Lower leg skin (tissue), 3 donors: ENCODE measurements around the gene FYCO1.

ENCODE experiments used
- POLR2A ChIP-seq, 2 donors: fragments of 450-650 bp; IDR thresholded peaks; one replicate each; pipeline ENCODE4 v1.6.1; 2016 to 2017; ENCODE audit warnings: antibody characterized with exemption in 2 of 2, mild to moderate bottlenecking in 1 of 2, moderate library complexity in 1 of 2
- TF ChIP-seq, protein P1 (sequence below), 3 donors: fragments of 450-650 bp; IDR thresholded peaks; one replicate each; pipeline ENCODE4 v1.5.1; 2016; ENCODE audit warnings: antibody characterized with exemption in 3 of 3, mild to moderate bottlenecking in 3 of 3, moderate library complexity in 2 of 3

DNA sequence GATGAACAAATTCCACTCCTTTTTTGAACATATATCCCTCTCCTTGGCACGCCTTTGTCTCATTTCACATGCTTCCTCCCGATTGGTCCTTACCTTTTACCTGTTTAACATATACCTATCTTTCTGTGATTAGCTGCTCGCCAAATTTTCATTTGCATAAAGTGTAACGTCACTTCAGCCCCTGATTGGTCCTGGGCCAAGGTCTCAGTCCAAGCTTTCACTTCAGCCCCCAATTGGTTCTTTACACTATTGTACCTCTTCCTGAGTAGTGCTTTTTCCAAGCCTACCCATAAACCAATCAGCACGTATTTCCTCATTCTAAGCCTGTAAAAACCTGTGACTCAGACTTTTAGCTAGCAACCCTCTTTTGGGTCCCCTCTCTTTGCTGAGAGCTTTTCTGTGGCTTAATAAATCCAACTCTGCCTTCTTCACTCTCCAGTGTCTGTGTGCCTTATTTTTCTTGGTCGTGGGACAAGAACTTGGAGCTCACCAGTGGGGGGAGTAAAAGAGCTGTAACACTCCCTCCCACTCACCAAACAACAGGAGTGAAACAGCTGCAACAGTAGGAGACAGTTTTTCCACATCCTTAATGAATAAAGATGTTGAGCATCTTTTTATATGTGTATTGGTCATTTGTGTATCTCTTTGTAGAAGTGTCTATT is 32.2 kb upstream of the FYCO1 start:
- no peak for TF ChIP-seq POLR2A (IDR thresholded peaks at IDR 0.05)
- TF ChIP-seq, protein P1, sequence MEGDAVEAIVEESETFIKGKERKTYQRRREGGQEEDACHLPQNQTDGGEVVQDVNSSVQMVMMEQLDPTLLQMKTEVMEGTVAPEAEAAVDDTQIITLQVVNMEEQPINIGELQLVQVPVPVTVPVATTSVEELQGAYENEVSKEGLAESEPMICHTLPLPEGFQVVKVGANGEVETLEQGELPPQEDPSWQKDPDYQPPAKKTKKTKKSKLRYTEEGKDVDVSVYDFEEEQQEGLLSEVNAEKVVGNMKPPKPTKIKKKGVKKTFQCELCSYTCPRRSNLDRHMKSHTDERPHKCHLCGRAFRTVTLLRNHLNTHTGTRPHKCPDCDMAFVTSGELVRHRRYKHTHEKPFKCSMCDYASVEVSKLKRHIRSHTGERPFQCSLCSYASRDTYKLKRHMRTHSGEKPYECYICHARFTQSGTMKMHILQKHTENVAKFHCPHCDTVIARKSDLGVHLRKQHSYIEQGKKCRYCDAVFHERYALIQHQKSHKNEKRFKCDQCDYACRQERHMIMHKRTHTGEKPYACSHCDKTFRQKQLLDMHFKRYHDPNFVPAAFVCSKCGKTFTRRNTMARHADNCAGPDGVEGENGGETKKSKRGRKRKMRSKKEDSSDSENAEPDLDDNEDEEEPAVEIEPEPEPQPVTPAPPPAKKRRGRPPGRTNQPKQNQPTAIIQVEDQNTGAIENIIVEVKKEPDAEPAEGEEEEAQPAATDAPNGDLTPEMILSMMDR (IDR thresholded peaks at IDR 0.05): no peak
